Fibroblast of lung (primary cell): ENCODE results near the gene KIRREL3. TPM values are rescaled to one million over a fixed set of nuclear protein-coding genes. Genes with fewer than 3 reads are reported as not detected.

Source experiments
- DNase-seq, 2 donors: peaks; one replicate each; pipeline versions ENCODE4 v3.0.0 to v3.0.0-alpha.2; 2010; ENCODE audit warnings: low read depth in 2 of 2
- H2AFZ ChIP-seq: 2 replicates; pipeline ENCODE4 v1.5.1; 2012; ENCODE audit warnings: low read length, control low read depth, inconsistent platforms
- H3K27ac ChIP-seq: 2 replicates; pipeline ENCODE4 v1.5.1; 2011; ENCODE audit warnings: low read length, control low read depth; ENCODE audit not compliant: insufficient read depth
- H3K27me3 ChIP-seq: 2 replicates; pipeline ENCODE4 v1.5.1; 2011; ENCODE audit warnings: mild to moderate bottlenecking, low read length; ENCODE audit not compliant: control insufficient read depth, insufficient read depth
- H3K36me3 ChIP-seq: 2 replicates; pipeline ENCODE4 v1.5.1; 2011; ENCODE audit warnings: low read length; ENCODE audit not compliant: control insufficient read depth, insufficient read depth
- H3K4me1 ChIP-seq: 2 replicates; pipeline ENCODE4 v1.5.1; 2011; ENCODE audit warnings: low read length; ENCODE audit not compliant: control insufficient read depth, insufficient read depth; ENCODE audit errors: extremely low read depth
- H3K4me2 ChIP-seq: 2 replicates; pipeline ENCODE4 v1.5.1; 2011; ENCODE audit warnings: low read length, control low read depth; ENCODE audit not compliant: insufficient read depth; ENCODE audit errors: extremely low read depth
- H3K4me3 ChIP-seq, 4 experiments: fragments of 200-600 bp in 1 of 4; sonication (generic) in 1 of 4; replicated peaks in 1 of 4; 2 replicates each; pipeline ENCODE4 v1.5.1; 2011 to 2016; ENCODE audit warnings: low read length in 4 of 4, low read depth in 3 of 4, mild to moderate bottlenecking in 3 of 4, control low read depth in 2 of 4, inconsistent platforms in 1 of 4, mixed read lengths in 1 of 4; ENCODE audit not compliant: insufficient read depth in 1 of 4; ENCODE audit errors: control extremely low read depth in 1 of 4
- H3K79me2 ChIP-seq: 2 replicates; pipeline ENCODE4 v1.5.1; 2012; ENCODE audit warnings: mild to moderate bottlenecking, low read length, inconsistent platforms; ENCODE audit not compliant: control insufficient read depth, insufficient read depth
- H3K9ac ChIP-seq: 2 replicates; pipeline ENCODE4 v1.5.1; 2011; ENCODE audit warnings: mild to moderate bottlenecking, low read length, control low read depth; ENCODE audit not compliant: insufficient read depth
- H3K9me3 ChIP-seq: 2 replicates; pipeline ENCODE4 v1.5.1; 2012; ENCODE audit warnings: low read depth, low read length; ENCODE audit not compliant: control insufficient read depth, insufficient read depth
- H4K20me1 ChIP-seq: 2 replicates; pipeline ENCODE4 v1.5.1; 2011; ENCODE audit warnings: low read length; ENCODE audit not compliant: control insufficient read depth, insufficient read depth; ENCODE audit errors: extremely low read depth
- EZH2 ChIP-seq: IDR thresholded peaks from 2 replicates; pipeline ENCODE4 v1.5.1; 2012; ENCODE audit warnings: low read length, control low read depth, mild to moderate bottlenecking; ENCODE audit errors: missing control alignments
- polyA plus RNA-seq, 2 donors: library from polyadenylated mRNA; depleted of rRNA in 1 of 2; stranded (reverse) in 1 of 2; unstranded in 1 of 2; fragments of >200 nt; gene quantifications; 2 replicates each; pipeline ENCODE4 v1.2.1, GENCODE V29; 2011 to 2012; ENCODE audit warnings: missing spikeins in 1 of 2
- total RNA-seq: library from RNA; depleted of rRNA; stranded (reverse); fragments of >200 nt; gene quantifications from 2 replicates; pipeline ENCODE4 v1.2.1, GENCODE V29; 2014
- TF ChIP-seq, protein P1 (sequence below), 2 donors: IDR thresholded peaks in 1 of 2; conservative IDR thresholded peaks in 1 of 2; 1 replicate in 1 of 2; 2 replicates in 1 of 2; pipeline ENCODE4 v1.5.1; 2011 to 2012; ENCODE audit warnings: low read length in 2 of 2, control low read depth in 1 of 2, inconsistent platforms in 1 of 2, low read depth in 1 of 2, mild to moderate bottlenecking in 1 of 2

KIRREL3 gene
- total and polyA plus RNA-seq, 2 donors (not counting 1 experiment from before 2014, with no cell fraction given): 2.8 to 6.1 TPM

DNA sequence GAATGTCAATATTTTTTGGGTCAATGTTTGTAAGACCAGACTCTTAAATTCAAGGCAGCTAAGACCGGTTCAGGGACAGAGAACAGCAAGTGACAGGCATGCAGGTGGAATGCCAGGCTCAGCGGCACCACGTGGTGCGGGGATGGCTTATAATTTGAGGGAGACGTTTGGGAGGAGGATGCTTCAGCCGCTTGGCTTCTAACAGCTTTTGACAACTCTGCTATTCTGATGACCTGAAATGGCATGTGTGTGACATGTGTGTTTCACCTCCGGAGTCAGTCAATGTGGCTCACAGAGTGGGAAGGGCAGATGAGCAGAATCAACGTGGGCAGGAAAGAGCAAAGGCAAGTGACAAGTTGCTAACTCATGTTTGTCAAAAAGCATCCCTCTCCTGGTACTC lies 228.3 kb downstream of the KIRREL3 start:
- TF ChIP-seq, protein P1, sequence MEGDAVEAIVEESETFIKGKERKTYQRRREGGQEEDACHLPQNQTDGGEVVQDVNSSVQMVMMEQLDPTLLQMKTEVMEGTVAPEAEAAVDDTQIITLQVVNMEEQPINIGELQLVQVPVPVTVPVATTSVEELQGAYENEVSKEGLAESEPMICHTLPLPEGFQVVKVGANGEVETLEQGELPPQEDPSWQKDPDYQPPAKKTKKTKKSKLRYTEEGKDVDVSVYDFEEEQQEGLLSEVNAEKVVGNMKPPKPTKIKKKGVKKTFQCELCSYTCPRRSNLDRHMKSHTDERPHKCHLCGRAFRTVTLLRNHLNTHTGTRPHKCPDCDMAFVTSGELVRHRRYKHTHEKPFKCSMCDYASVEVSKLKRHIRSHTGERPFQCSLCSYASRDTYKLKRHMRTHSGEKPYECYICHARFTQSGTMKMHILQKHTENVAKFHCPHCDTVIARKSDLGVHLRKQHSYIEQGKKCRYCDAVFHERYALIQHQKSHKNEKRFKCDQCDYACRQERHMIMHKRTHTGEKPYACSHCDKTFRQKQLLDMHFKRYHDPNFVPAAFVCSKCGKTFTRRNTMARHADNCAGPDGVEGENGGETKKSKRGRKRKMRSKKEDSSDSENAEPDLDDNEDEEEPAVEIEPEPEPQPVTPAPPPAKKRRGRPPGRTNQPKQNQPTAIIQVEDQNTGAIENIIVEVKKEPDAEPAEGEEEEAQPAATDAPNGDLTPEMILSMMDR (conservative IDR thresholded peaks at IDR 0.05 in 1 of 2, IDR thresholded peaks at IDR 0.05 in 1 of 2; ENCODE audit: low read depth in 1 of 2, low read length in 2 of 2): no peak
- no peak for TF ChIP-seq EZH2

GRCh38 chr11:126768702-126769101 lies 231.9 kb downstream of the KIRREL3 start:
- no peak for DNase-seq
- no peaks in the 10 kb centered on the region for H3K27me3 ChIP-seq
- H3K36me3 ChIP-seq: no peaks in the 10 kb centered on the region
- no peak overlapping the region for H2AFZ ChIP-seq
- H3K79me2 ChIP-seq: no peaks in the 10 kb centered on the region
- H3K4me3 ChIP-seq: no peak overlapping the region
- no peaks in the 10 kb centered on the region for H4K20me1 ChIP-seq
- no peaks in the 10 kb centered on the region for H3K4me1 ChIP-seq
- no peaks in the 10 kb centered on the region for H3K9me3 ChIP-seq
- TF ChIP-seq EZH2: no peak
- no peak overlapping the region for H3K27ac ChIP-seq
- H3K9ac ChIP-seq: no peak overlapping the region
- no peak overlapping the region for H3K4me2 ChIP-seq

More for the DNA sequence above, 228.3 kb downstream of the KIRREL3 start:
- no peak for DNase-seq
- H3K36me3 ChIP-seq: no peaks in the 10 kb centered on the region
- no peaks in the 10 kb centered on the region for H3K9me3 ChIP-seq
- H3K9ac ChIP-seq: no peak overlapping the region
- no peaks in the 10 kb centered on the region for H4K20me1 ChIP-seq
- no peak overlapping the region for H3K27ac ChIP-seq
- no peaks in the 10 kb centered on the region for H3K79me2 ChIP-seq
- no peak overlapping the region for H3K4me2 ChIP-seq
- no peaks in the 10 kb centered on the region for H3K27me3 ChIP-seq
- no peaks in the 10 kb centered on the region for H3K4me1 ChIP-seq
- no peak overlapping the region for H3K4me3 ChIP-seq
- no peak overlapping the region for H2AFZ ChIP-seq

DNA sequence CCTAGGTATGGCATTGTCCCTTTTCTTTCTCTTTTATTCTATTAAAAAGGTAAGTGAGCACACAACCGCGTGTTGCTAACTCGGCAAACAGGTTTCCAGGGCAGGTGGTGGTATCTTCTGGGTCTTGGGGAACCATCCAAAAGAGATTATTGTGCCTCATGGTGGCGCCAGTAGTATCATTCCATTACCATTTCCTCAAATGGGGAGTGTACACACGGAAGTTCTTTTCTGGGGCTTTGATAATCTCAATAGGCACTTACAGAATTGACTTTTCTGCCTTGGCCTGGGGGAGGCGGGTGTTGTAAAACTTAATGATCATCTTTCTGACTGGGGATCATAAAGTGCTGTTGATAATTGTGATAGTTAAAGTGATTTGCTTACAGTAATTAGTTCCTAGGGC lies 234.1 kb downstream of the KIRREL3 start:
- Histone ChIP-seq H3K36me3 (no peaks in the 10 kb centered on the region), H3K4me1 (no peaks in the 10 kb centered on the region), H3K79me2 (no peaks in the 10 kb centered on the region), H3K27me3 (no peaks in the 10 kb centered on the region), H3K27ac (no peak overlapping the region), H2AFZ (no peak overlapping the region), H3K9me3 (no peaks in the 10 kb centered on the region), H4K20me1 (no peaks in the 10 kb centered on the region), H3K4me2 (no peak overlapping the region), H3K9ac (no peak overlapping the region), H3K4me3 (no peak overlapping the region)
- TF ChIP-seq EZH2: no peak
- TF ChIP-seq, protein P1 (conservative IDR thresholded peaks at IDR 0.05 in 1 of 2, IDR thresholded peaks at IDR 0.05 in 1 of 2; ENCODE audit: low read depth in 1 of 2, low read length in 2 of 2): no peak
- DNase-seq: no peak
